ENCODE measurements around the gene KCNMA1.

DNA sequence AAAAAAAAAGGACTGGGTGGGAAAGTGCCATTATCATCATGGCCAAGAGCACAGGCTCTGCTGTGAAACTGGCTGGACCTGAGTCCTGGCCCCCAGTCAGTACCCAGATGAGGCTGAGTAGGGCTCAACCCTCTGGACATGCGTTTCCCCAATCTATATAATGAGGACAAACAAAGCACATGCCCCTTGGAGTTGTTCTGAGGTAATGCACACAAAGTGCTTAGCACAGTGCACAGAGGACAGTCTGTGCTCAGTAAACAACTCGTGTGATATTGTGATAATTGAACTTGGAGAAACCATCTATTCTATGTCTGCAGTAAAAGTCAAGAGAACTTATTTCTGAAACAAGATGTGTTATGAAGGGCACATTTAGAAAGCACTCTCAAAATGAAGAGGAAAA is 138.8 kb downstream of the KCNMA1 start:
- TF ChIP-seq CTCF (IDR thresholded peaks at IDR 0.05; ENCODE audit: insufficient read depth, low read length, poor library complexity, severe bottlenecking): no peak
- TF ChIP-seq EZH2phosphoT487 (conservative IDR thresholded peaks at IDR 0.05; ENCODE audit: low read length): no peak

Data from SU-DHL-6 (cell line).